Spinal cord (tissue), 10 donors: ENCODE data around the gene NOP10. TPM values are rescaled to one million over a fixed set of nuclear protein-coding genes. Genes with fewer than 3 reads are reported as not detected.

Experiments used
- DNase-seq, 6 donors: peaks; one replicate each; pipeline versions ENCODE4 v3.0.0 to v3.0.0-alpha.2; 2013 to 2015; ENCODE audit warnings: low spot score in 6 of 6, low read depth in 4 of 6
- H3K27ac ChIP-seq: one replicate; pipeline ENCODE4 v1.5.1; 2013; ENCODE audit warnings: low read depth, low read length, control low read depth
- H3K27me3 ChIP-seq: one replicate; pipeline ENCODE4 v1.6.1; 2013; ENCODE audit warnings: low read length; ENCODE audit not compliant: control insufficient read depth, insufficient read depth
- H3K36me3 ChIP-seq: one replicate; pipeline ENCODE4 v1.6.1; 2013; ENCODE audit warnings: low read length; ENCODE audit not compliant: control insufficient read depth, insufficient read depth
- H3K4me1 ChIP-seq: one replicate; pipeline ENCODE4 v1.6.1; 2013; ENCODE audit warnings: low read length; ENCODE audit not compliant: control insufficient read depth, insufficient read depth
- H3K4me3 ChIP-seq: one replicate; pipeline ENCODE4 v1.5.1; 2013; ENCODE audit warnings: low read depth, low read length, control low read depth
- H3K9me3 ChIP-seq: one replicate; pipeline ENCODE4 v1.6.1; 2013; ENCODE audit warnings: low read length; ENCODE audit not compliant: control insufficient read depth, insufficient read depth
- WGBS: methylation state at CpG from one replicate; pipeline ENCODE4 v1.1.5; 2013; ENCODE audit warnings: missing lambda C conversion rate; ENCODE audit not compliant: insufficient coverage; 5-methylcytosine and 5-hydroxymethylcytosine counted together
- polyA plus RNA-seq, 2 donors: library from polyadenylated mRNA; unstranded; fragments of 120-200 nt; gene quantifications; one replicate each; pipeline ENCODE4 v1.2.1, GENCODE V29; 2013; ENCODE audit not compliant: insufficient read length in 2 of 2
- total RNA-seq, 2 donors: library from RNA; depleted of rRNA in 1 of 2; stranded (reverse); fragments of 120-200 nt in 1 of 2; fragments of >200 nt in 1 of 2; gene quantifications; one replicate each; pipeline versions ENCODE4 v1.2.3 to v1.2.4, GENCODE V29; 2013 to 2014
- donor health status: healthy.

NOP10 gene
- total and polyA plus RNA-seq, 4 donors, result 71.7 to 177 (median 116) TPM

DNA sequence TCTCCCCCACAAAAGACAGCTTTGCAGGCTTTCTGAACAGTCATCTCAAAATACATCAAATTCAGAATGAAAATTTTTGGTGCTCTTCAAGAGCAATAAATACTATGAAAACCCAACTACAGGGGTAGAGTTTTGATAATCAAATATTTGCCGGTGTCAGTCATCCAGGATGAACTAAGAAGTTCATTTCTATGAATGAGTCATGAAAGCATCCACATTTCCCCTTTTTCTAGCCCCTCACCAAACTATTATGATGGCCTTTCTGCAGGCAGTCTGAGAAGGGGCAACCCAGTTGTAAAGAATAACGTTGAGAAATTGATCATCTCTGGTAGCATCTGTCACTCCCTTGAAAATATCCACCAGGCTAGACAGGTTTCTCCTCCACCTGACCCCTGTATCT is 27.2 kb upstream of the NOP10 start:
- Histone ChIP-seq H3K27ac (no peak overlapping the region), H3K36me3 (peaks cover under 1% of the 10 kb centered on the region), H3K9me3 (no peaks in the 10 kb centered on the region), H3K27me3 (no peaks in the 10 kb centered on the region), H3K4me1 (peaks cover 20% of the 10 kb centered on the region), H3K4me3 (no peak overlapping the region)
- no CpG with 5 or more reads among the region's 2 CpGs for WGBS
- no peak for DNase-seq

DNA sequence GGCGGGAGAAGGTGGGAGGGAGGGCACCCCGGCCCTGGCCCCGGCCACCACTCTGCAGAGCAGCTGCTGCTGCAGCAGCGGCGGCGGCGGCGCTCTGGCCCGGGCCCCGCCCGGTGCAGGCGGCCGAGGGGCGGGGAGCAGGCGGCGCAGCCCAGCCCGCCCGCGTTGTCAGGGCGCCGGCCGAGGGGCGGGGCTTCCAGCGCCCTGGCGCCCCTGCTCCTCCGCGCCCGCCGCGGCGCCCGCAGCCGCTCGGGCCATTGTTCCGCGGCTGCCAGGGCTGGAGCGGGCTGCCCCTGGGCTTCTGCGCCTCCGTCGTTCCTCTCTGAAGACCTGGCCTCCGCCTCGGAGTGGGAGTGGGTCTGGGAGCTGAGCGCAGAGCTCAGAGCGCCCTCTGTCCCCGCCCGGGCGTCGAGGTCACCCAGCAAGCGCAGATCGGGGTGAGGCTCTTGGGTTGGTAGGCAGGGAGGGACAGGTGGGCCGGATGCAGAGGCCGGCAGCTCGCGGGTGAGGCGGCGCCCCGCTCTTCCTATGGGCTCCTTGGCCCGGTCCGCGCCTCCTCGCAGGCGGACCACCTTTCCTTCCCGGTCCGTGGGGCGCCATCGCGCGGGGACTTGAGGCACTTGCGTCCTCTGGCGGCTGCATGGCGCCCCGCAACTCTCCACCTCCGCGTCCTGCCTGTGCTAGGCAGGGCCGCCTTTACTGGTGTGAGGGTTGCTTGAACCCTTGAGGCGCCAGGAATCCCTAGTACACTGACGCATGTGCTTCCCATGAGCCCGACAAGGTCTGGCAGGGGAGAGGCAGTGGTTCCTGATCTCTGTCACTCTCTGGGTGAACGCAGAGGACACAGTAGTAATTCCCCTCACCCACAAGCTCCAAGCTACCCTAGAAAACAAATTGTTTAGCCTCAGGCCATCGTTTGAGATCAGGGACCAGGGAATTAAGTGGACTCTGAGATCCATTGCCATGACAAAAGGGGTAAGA is 24.5 kb upstream of the NOP10 start, which contains the start of gene LPCAT4:
TSS of gene LPCAT4 (minus strand) at position 96 of the 981 bp plus-strand sequence. CDS start 96 bp downstream, outside the sequence.
- Histone ChIP-seq H3K4me3 (peak within 1 kb of the TSS; percentile 89), H3K9me3 (no peaks in the 10 kb centered on the region), H3K36me3 (peaks cover 22% of the 10 kb centered on the region), H3K27ac (peak within 1 kb of the TSS; percentile 94), H3K4me1 (peaks cover 23% of the 10 kb centered on the region), H3K27me3 (no peaks in the 10 kb centered on the region)
- DNase-seq, result peak; percentile 71 to 96 (median 79)
- WGBS, result 0% methylated on average over 77 of the region's 80 CpGs

DNA sequence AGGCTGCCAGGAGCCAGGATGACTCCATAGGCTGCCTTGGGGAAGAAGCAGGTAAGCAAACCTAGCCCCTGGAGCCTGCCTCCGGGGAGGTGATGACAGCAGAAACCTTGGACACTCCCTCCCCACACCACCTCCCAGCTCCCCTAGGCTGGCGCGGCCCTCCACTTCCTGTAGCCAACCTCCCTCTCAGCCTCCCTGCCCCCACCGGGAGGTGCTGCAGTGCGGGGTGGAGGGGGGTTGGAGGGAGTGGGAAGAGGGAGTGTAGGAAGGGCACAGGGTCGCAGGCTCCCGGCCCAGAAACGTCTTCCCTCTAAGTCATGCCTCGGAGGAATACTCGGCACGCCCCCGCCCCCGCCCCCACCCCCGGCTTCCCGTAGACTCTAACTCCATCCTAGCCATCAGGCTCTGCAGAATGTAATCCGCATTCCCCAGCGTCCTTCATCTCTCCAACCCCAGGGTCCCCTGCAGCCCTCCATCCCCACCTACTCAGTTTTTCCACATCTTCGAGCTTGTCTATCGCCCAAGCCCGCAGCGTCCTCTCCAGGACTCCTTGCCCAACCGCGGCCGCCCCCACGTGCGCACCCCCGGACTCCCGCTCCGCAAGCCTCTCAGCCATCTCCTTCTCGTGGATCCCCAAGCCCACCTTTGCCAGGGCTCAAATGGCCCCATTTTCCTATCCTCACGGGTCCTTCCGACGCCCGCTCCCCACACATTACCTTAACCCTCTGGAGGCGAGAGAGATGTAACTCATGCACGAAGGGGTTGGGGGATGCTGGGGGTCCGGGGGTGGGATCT is 23.5 kb upstream of the NOP10 start:
- DNase-seq, result peak in 3 of 6 donors; percentile 10 to 86 (median 70)
- Histone ChIP-seq H3K4me1 (peaks cover 23% of the 10 kb centered on the region), H3K4me3 (peak overlapping the region; percentile 79), H3K36me3 (peaks cover 26% of the 10 kb centered on the region), H3K9me3 (no peaks in the 10 kb centered on the region), H3K27me3 (no peaks in the 10 kb centered on the region), H3K27ac (peak overlapping the region; percentile 61)
- WGBS, result under 1% methylated on average over 19 of the region's 37 CpGs

DNA sequence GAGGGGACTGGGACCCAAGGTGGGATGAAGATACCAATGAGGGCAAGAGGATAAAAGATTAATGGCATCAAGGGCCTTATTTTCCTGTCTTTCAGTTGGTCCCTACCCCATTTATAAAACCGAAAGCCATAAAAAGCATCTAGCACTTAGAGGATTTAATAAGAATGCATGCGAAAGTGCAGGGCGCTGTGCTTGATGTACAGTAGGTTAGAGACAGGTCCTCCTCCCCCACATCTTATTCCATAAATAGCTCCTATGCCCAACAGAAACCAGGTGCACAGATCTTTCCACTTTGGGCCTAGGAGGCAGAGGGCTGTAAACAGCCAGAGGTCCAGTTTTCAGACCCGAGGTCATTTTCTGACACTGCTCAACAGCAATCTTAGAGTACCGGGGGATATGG is 22.9 kb upstream of the NOP10 start:
- DNase-seq, result peak in 3 of 6 donors; percentile 1 to 47 (median 10)
- Histone ChIP-seq H3K36me3 (peaks cover 29% of the 10 kb centered on the region), H3K9me3 (no peaks in the 10 kb centered on the region), H3K27ac (no peak overlapping the region), H3K4me1 (peaks cover 23% of the 10 kb centered on the region), H3K4me3 (peak overlapping the region; percentile 79), H3K27me3 (no peaks in the 10 kb centered on the region)
- 0% methylated on average over 2 of the region's 5 CpGs for WGBS

DNA sequence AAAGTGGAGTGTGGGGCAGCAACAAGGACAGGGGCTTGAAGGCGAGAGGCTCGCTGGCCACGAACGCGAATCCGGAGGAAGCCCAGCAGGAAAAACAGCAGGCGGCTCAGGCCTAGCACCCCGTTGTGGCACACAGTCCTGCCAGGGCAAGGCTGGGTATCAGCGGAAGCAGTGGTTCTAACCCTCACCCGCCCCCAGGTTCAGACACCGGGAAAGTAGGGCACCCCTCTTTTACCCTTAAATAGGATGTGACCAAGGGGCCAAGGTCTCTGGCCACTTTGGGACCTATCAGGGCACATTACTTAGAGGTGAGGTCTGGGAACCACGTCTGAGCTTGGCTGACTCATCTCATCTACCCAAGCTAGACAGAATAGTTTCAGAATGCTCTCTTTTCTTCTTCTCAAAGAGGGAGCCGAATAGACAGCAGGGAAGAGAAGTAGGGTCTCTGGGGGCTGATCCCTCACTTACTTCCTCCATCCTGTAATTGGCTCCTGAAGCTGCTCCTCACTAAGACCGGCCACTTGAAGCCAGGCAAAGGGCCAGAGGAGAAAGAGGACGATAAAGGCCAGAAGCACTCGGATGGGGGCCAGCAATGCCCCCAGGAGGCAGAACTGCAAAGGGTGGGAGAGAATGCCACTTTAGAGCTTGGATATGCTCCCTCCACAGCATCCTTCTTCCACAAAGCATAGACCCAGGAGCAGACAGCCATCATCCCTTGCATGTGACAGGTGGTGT is 22.3 kb upstream of the NOP10 start:
- H3K27ac ChIP-seq, result no peak overlapping the region

DNA sequence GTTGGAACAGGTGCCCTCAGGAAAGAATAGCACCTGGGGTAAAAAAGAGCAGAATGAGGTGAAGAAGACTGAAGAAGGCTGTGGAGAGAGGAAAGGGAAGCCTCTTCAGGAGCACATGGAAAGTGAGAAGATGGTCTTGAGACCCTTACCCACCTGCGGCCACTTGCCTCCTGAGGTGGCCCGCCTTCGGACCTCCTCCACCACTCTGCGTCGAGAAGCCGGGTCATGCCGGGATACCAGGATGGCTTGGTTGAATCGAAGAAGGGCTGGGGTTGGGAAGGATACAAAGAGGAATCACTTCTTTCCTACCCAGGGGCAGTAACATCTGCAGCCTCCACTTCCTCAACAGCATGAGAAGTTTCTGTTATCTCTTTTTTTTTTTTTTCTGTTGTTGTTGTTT is 21.1 kb upstream of the NOP10 start:
- H3K4me3 ChIP-seq, result no peak overlapping the region
- no CpG with 5 or more reads among the region's 8 CpGs for WGBS
- peaks cover 23% of the 10 kb centered on the region for H3K4me1 ChIP-seq
- no peaks in the 10 kb centered on the region for H3K9me3 ChIP-seq
- DNase-seq, result no peak
- H3K27ac ChIP-seq, result no peak overlapping the region
- no peaks in the 10 kb centered on the region for H3K27me3 ChIP-seq
- H3K36me3 ChIP-seq, result peaks cover 42% of the 10 kb centered on the region

More for the DNA sequence above, 22.3 kb upstream of the NOP10 start:
- DNase-seq, result peak in 2 of 6 donors; percentile 23 to 29
- 91% methylated on average over 9 of the region's 16 CpGs for WGBS
- no peaks in the 10 kb centered on the region for H3K9me3 ChIP-seq
- peak overlapping the region; percentile 5 for H3K4me3 ChIP-seq
- H3K4me1 ChIP-seq, result peaks cover 23% of the 10 kb centered on the region
- H3K27me3 ChIP-seq, result no peaks in the 10 kb centered on the region
- peaks cover 30% of the 10 kb centered on the region for H3K36me3 ChIP-seq

- DNase-seq, result no peak
- peaks cover 51% of the 10 kb centered on the region for H3K36me3 ChIP-seq
- no peaks in the 10 kb centered on the region for H3K9me3 ChIP-seq
- 95% methylated on average over 5 of the region's 10 CpGs for WGBS
- no peak overlapping the region for H3K27ac ChIP-seq
- H3K4me3 ChIP-seq, result no peak overlapping the region
- H3K4me1 ChIP-seq, result peaks cover 16% of the 10 kb centered on the region
- no peaks in the 10 kb centered on the region for H3K27me3 ChIP-seq
Observed at GRCh38 chr15:34362047-34362773, 19.3 kb upstream of the NOP10 start.

GRCh38 chr15:34361278-34361677 is 18.3 kb upstream of the NOP10 start:
- Histone ChIP-seq H3K9me3 (no peaks in the 10 kb centered on the region), H3K36me3 (peaks cover 58% of the 10 kb centered on the region), H3K4me3 (no peak overlapping the region), H3K27me3 (no peaks in the 10 kb centered on the region), H3K4me1 (peaks cover 15% of the 10 kb centered on the region), H3K27ac (no peak overlapping the region)
- WGBS, result 93% methylated on average over 7 of the region's 7 CpGs
- no peak for DNase-seq
